ENCODE measurements around the gene KRCC1.

- TF ChIP-seq CTCF (IDR thresholded peaks at IDR 0.05), result no peak
- TF ChIP-seq POLR2A (IDR thresholded peaks at IDR 0.05), result no peak
These were observed 12.0 kb upstream of the KRCC1 start, which contains the start of gene SMYD1 for GRCh38 chr2:88067598-88067997.
